ENCODE measurements around the gene PPP1R14C.
"Not testable (repeated sequence)": the region's sequence is repeated elsewhere in the genome, so short reads cannot be mapped to it uniquely, and the experiment has no call there.

The PPP1R14C gene

DNA sequence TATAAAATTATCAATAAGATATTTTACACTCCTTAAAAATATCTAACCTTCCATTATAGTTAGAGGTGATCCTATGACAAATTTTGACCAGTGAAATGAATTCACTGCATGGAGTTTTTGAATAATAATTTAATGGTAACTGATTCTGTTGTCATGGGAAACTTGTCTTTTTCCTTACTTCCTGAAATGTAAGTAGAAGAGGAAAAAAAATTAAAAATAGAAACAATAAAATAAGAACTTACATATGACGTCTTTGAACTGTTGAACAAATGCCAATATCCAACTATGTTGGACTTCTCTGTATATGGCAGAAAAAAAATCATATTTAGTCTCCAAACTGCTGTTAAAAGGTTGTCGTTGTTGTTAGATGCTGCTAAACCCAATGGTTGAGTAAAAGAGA, 26.3 kb downstream of the PPP1R14C start:
- DNase-seq (ENCODE audit: low spot score) = no peak

DNA sequence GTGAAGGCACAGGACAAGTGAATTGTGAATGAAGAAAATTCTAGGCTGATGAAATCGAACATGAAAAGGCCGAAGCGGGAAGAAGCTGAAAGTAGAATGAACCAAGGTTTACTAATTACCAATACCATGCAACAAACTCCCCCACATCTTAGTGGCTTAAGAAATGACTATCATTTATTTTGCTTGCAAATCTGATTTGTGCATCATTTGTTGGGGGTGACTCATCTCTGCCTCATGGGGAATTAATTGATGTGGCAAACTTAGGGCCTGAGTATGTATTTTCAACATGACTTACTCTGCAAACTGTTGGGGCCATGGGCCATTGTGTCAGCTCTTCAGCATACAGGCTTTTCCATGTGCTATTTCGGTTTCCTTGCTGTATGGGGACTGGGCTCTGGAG, 26.8 kb downstream of the PPP1R14C start:
- peak; percentile 76 for DNase-seq (ENCODE audit: low spot score)

- no peak for DNase-seq (ENCODE audit: low spot score)
Measured at GRCh38 chr6:150172929-150173328, 30.1 kb downstream of the PPP1R14C start.

GRCh38 chr6:150175586-150176151, 32.8 kb downstream of the PPP1R14C start:
- no peak for DNase-seq (ENCODE audit: low spot score)

DNA sequence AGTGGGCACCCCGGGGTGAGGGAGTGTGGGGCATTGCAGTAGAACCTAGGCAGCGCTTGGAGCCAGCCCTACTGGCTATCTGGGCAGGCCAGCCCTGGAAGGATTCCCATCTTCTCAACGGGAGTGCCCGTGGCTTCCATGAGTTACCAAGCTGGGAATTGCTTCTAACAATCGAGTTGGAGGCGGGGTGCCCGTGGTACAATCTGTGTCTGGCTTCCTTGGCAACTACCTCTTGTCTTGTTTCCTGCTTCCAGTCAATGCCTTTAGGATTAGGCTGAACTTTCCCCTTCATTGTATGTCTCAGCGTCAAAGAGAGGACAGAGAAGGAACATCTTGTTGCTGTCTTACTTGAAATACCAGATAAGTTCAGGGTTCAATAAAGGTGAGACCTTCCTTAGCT, 33.3 kb downstream of the PPP1R14C start:
- DNase-seq (ENCODE audit: low spot score) = no peak

- DNase-seq (ENCODE audit: low spot score) = no peak
Measured at GRCh38 chr6:150176659-150177058, 33.8 kb downstream of the PPP1R14C start.

GRCh38 chr6:150177259-150177951, 34.6 kb downstream of the PPP1R14C start:
- DNase-seq (ENCODE audit: low spot score) = no peak

DNA sequence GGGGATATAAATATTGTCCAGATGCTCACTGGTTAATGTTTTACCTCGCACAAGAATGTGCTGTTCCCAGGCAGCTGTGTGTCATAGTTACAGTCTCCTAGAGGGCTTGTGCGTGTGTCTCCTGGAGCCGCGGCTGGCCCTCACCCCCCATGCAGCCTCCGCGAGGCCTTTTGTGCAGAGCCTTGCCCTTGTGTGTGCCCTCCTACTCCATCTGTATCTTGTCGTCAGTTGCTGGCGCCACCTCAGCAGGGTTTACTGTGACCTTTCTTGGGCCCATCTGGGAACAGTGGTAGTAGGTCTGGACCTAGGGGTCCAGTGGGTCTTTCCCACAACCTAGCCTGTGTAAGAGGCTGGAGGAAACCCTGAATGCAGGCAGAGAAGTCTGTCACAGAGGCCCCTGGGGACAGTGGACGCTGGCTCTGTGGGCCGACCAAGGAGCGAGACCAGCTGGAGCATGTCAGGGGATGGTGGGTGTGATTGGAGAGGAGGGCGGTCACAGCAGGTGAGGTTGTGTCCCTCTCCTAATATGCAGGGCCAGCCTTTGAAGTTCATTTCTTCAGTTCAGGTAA, 35.2 kb downstream of the PPP1R14C start:
- no peak for DNase-seq (ENCODE audit: low spot score)

GRCh38 chr6:150179030-150179429, 36.2 kb downstream of the PPP1R14C start:
- no peak for DNase-seq (ENCODE audit: low spot score)

DNA sequence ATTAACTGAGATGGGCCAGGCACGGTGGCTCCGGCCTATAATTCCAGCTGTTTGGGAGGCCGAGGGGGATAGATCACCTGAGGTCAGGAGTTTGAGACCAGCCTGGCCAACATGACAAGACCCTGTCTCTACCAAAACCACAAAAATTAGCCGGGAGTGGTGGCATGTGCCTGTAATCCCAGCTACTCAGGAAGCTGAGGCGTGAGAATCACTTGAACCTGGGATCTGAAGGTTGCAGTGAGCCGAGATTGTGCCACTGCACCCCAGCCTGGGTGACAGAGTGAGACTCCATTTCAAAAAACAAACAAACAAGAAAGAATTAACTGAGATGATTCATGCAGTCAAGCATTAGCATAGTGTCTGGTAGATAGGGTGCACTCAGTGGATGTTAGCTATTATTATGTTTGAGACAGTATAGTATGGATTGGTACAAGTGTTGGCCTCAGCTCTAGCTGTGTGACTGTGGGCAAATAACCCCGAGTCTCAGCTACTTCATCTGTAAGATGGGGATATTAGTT, 37.1 kb downstream of the PPP1R14C start:
- not testable (repeated sequence) for DNase-seq (ENCODE audit: low spot score)

DNA sequence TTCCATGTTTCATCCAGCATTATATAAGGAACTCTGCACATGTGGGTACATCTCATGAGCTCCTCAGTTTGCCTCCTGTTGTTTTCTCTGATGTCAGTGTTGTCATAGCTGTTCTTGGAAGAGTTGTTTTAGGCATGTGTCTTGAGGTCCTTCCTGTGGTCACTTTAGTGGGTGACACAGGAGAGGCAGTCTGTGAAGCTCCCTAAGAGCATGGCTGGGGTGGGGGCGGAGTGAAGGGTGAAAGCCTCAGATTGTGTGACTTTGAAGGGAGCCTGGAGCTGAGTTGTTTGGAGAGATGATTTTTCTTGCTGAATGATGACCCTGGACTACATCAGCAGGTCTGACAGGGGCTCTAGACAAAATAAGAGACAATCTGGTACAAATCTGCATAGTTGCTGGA, 37.7 kb downstream of the PPP1R14C start:
- DNase-seq (ENCODE audit: low spot score) = no peak

GRCh38 chr6:150182460-150183078, 39.7 kb downstream of the PPP1R14C start:
- no peak for DNase-seq (ENCODE audit: low spot score)

- no peak for DNase-seq (ENCODE audit: low spot score)
Measured at GRCh38 chr6:150183105-150183504, 40.3 kb downstream of the PPP1R14C start.

GRCh38 chr6:150183966-150184365, 41.1 kb downstream of the PPP1R14C start:
- DNase-seq (ENCODE audit: low spot score) = no peak

- DNase-seq (ENCODE audit: low spot score) = no peak
Measured at GRCh38 chr6:150184850-150185731, 42.2 kb downstream of the PPP1R14C start.

- no peak for DNase-seq (ENCODE audit: low spot score)
Measured at GRCh38 chr6:150185732-150186117, 42.9 kb downstream of the PPP1R14C start.

DNA sequence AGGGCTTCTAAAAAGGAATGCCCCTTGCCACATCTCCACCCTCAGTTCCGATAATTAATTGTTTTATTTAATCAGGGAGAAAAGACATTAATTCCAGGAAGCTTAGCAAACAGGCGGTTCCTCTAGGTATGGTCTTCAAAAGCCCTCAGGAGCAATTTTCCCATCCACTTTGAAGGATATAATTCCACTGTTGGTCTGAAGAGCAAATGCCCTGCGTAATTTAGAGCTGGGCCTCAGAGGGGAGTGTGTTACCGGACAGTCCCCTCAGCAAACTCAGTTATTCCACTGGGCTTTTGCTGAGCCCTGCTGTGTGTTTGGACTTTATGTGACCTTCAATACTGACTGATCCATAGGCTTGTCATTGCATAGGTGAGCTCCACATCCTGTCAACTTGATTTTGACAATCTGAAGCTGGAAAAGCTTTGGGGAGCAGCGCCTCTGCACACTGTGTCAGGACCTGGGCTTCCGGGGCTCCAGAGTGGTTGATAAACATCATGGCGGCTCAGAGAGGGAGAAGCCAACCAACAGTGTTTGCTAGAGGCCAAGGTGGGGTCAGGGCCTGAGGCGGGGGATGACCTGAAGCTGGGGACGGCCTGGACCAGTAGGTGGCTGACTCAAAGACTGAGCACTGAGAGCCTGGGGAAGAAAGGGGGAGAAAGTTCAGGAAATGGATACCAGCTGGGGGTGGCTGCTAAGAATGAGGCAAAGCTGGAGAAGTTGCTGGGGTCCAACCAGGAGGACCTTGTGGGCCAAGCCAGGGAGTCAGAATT, 43.5 kb downstream of the PPP1R14C start:
- no peak for DNase-seq (ENCODE audit: low spot score)

GRCh38 chr6:150187433-150187832, 44.6 kb downstream of the PPP1R14C start:
- not testable (repeated sequence) for DNase-seq (ENCODE audit: low spot score)

GRCh38 chr6:150189122-150189521, 46.3 kb downstream of the PPP1R14C start:
- no peak for DNase-seq (ENCODE audit: low spot score)

DNA sequence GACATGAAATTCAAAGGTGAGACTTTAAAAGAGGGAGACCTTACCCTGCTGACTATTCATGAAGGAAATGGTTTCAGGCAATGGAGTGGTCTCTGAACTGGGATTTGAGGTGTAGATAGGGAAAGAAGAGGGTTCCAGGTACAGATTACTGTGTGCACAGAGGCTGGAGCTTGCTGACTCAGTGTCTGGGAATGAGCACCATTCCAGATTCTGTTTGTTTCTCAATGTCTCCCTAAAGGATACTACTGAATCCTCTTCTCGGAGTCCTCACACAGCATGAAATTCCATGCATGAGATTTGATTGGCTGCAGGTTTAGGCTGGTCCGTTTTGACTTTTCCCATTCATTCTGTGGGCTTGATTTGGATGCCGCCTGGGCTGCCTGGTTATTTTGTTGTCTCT, 49.0 kb downstream of the PPP1R14C start:
- peak; percentile 70 for DNase-seq (ENCODE audit: low spot score)

DNA sequence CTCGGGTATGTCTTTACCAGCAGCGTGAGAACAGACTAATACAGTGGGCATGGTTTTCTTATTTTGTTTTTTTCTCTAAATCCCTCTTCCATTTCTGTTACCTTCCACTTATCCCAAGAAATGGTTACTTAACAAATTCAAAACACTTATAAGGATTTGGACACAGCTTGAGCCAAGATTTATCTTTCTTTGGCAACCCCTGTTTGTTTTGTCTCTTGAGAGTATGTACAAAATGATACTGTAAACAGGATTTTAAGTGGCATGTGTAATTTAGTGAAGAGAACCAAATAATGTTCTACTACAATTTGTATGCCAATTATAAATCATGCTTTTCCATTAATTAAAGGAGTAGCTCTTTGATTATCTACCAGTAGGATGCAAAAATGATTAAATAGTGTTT, 51.4 kb downstream of the PPP1R14C start:
- no peak for DNase-seq (ENCODE audit: low spot score)

Data from GM03348 (cell line).